GM23338 (cell line): ENCODE results near the gene DGAT2. TPM values are rescaled to one million over a fixed set of nuclear protein-coding genes. Genes with fewer than 3 reads are reported as not detected.

ENCODE experiments used
- ATAC-seq: fragments of 200-7000 bp; cut with Tn5 transposase; 3 replicates; pipeline ENCODE4 v1.9.1; 2020
- DNase-seq: peaks from one replicate; pipeline ENCODE4 v3.0.0-alpha.2; 2015; ENCODE audit warnings: low spot score
- H2AFZ ChIP-seq: fragments of 200-600 bp; sonication (generic); 2 replicates; pipeline ENCODE4 v1.8.0; 2016; ENCODE audit warnings: antibody characterized with exemption, mild to moderate bottlenecking, moderate library complexity
- H3F3A ChIP-seq: fragments of 200-600 bp; sonication (generic); replicated peaks from 2 replicates; pipeline ENCODE4 v1.8.0; 2017; ENCODE audit warnings: antibody characterized with exemption, mixed run types, low read depth
- H3K27ac ChIP-seq: fragments of 200-600 bp; sonication (generic); 2 replicates; pipeline ENCODE4 v1.6.1; 2016; ENCODE audit warnings: low read depth
- H3K27me3 ChIP-seq: fragments of 200-600 bp; sonication (generic); 2 replicates; pipeline ENCODE4 v1.8.0; 2016; ENCODE audit warnings: mild to moderate bottlenecking, mixed run types, moderate library complexity; ENCODE audit not compliant: insufficient read depth
- H3K36me3 ChIP-seq: fragments of 200-600 bp; sonication (generic); 2 replicates; pipeline ENCODE4 v1.8.0; 2016; ENCODE audit warnings: mild to moderate bottlenecking; ENCODE audit not compliant: insufficient read depth
- H3K4me1 ChIP-seq: fragments of 200-600 bp; sonication (generic); 2 replicates; pipeline ENCODE4 v1.8.0; 2016; ENCODE audit warnings: mild to moderate bottlenecking, moderate library complexity; ENCODE audit not compliant: insufficient read depth
- H3K4me2 ChIP-seq: fragments of 200-600 bp; sonication (generic); 2 replicates; pipeline ENCODE4 v1.7.1; 2017; ENCODE audit warnings: mixed run types
- H3K4me3 ChIP-seq: fragments of 200-600 bp; sonication (generic); 2 replicates; pipeline ENCODE4 v1.6.1; 2016; ENCODE audit warnings: mixed run types
- H3K79me2 ChIP-seq: fragments of 200-600 bp; sonication (generic); replicated peaks from 2 replicates; pipeline ENCODE4 v1.8.0; 2017; ENCODE audit warnings: mild to moderate bottlenecking; ENCODE audit not compliant: insufficient read depth
- H3K9me2 ChIP-seq: fragments of 200-600 bp; sonication (generic); 2 replicates; pipeline ENCODE4 v1.8.0; 2017; ENCODE audit not compliant: insufficient read depth
- H4K20me1 ChIP-seq: fragments of 200-600 bp; sonication (generic); replicated peaks from 2 replicates; pipeline ENCODE4 v1.8.0; 2017; ENCODE audit warnings: mild to moderate bottlenecking; ENCODE audit not compliant: insufficient read depth
- H3K27ac Mint-ChIP-seq: 2 replicates; pipeline ENCODE4 v1.8.0; 2020; ENCODE audit warnings: inconsistent platforms, mild to moderate bottlenecking, moderate library complexity, mixed read lengths
- H3K27me3 Mint-ChIP-seq: 3 replicates; pipeline ENCODE4 v1.8.0; 2022; ENCODE audit warnings: low read depth, mild to moderate bottlenecking, moderate library complexity, mixed read lengths, inconsistent platforms; ENCODE audit not compliant: insufficient read depth, poor library complexity
- H3K36me3 Mint-ChIP-seq: 3 replicates; pipeline ENCODE4 v1.8.0; 2021; ENCODE audit warnings: low read depth, mild to moderate bottlenecking, inconsistent platforms, moderate library complexity, mixed read lengths
- H3K4me1 Mint-ChIP-seq: 3 replicates; pipeline ENCODE4 v1.8.0; 2020; ENCODE audit warnings: mild to moderate bottlenecking, inconsistent platforms, mixed read lengths
- H3K4me3 Mint-ChIP-seq: 3 replicates; pipeline ENCODE4 v1.8.0; 2021; ENCODE audit warnings: moderate library complexity, mild to moderate bottlenecking, inconsistent platforms, mixed read lengths
- H3K9me3 Mint-ChIP-seq: 3 replicates; pipeline ENCODE4 v1.8.0; 2020; ENCODE audit warnings: moderate library complexity, mild to moderate bottlenecking, inconsistent platforms, mixed read lengths
- CREB1 ChIP-seq: fragments of 250-450 bp; sonication (Bioruptor Pico); IDR thresholded peaks from 2 replicates; pipeline ENCODE4 v1.5.0; 2020; ENCODE audit warnings: low read depth, mild to moderate bottlenecking, moderate library complexity
- CTCF ChIP-seq, 2 experiments: fragments of 200-600 bp in 1 of 2; sonication (generic) in 1 of 2; conservative IDR thresholded peaks; 2 replicates each; pipeline versions ENCODE4 v1.5.1 to v1.6.1; 2016 to 2017; ENCODE audit warnings: antibody characterized with exemption in 2 of 2, low read depth in 2 of 2, mild to moderate bottlenecking in 2 of 2, moderate library complexity in 1 of 2
- ETS1 ChIP-seq: IDR thresholded peaks from 2 replicates; pipeline ENCODE4 v1.6.1; 2016; ENCODE audit warnings: antibody characterized with exemption
- EZH2 ChIP-seq: fragments of 200-600 bp; sonication (generic); IDR thresholded peaks from one replicate; pipeline ENCODE4 v1.8.0; 2017; ENCODE audit warnings: antibody characterized with exemption, mild to moderate bottlenecking, low read depth; ENCODE audit not compliant: unreplicated experiment
- EZH2phosphoT487 ChIP-seq: fragments of 200-600 bp; sonication (generic); IDR thresholded peaks from one replicate; pipeline ENCODE4 v1.8.1; 2018; ENCODE audit warnings: antibody characterized with exemption; ENCODE audit not compliant: unreplicated experiment
- JUNB ChIP-seq: IDR thresholded peaks from one replicate; pipeline ENCODE4 v1.6.1; 2016; ENCODE audit warnings: antibody characterized with exemption; ENCODE audit not compliant: unreplicated experiment
- NANOG ChIP-seq: IDR thresholded peaks from 2 replicates; pipeline ENCODE4 v1.6.1; 2016; ENCODE audit warnings: antibody characterized with exemption, borderline replicate concordance
- POLR2AphosphoS5 ChIP-seq: IDR thresholded peaks from 2 replicates; pipeline ENCODE4 v1.6.1; 2016; ENCODE audit warnings: antibody characterized with exemption, low read depth
- REST ChIP-seq: IDR thresholded peaks from one replicate; pipeline ENCODE4 v1.6.1; 2018; ENCODE audit warnings: antibody characterized with exemption; ENCODE audit not compliant: unreplicated experiment
- STAT1 ChIP-seq: IDR thresholded peaks from one replicate; pipeline ENCODE4 v1.6.1; 2016; ENCODE audit warnings: antibody characterized with exemption; ENCODE audit not compliant: unreplicated experiment
- ZNF114 ChIP-seq: fragments of 250-450 bp; sonication (Bioruptor Pico); IDR thresholded peaks from 2 replicates; pipeline ENCODE4 v1.5.0; 2020; ENCODE audit warnings: mild to moderate bottlenecking, moderate library complexity
- ZNF331 ChIP-seq: fragments of 250-450 bp; sonication (Bioruptor Pico); IDR thresholded peaks from 2 replicates; pipeline ENCODE4 v1.5.0; 2020; ENCODE audit warnings: low read depth, mild to moderate bottlenecking, moderate library complexity
- ZNF462 ChIP-seq: fragments of 250-450 bp; sonication (Bioruptor Pico); IDR thresholded peaks from 2 replicates; pipeline ENCODE4 v1.5.0; 2020; ENCODE audit warnings: mild to moderate bottlenecking, moderate library complexity
- polyA plus RNA-seq: library from polyadenylated mRNA; unstranded; fragments of >200 nt; fragmentation: Nextera tagmentation; extraction: Ambion mirVana; gene quantifications from 2 replicates; pipeline ENCODE4 v1.2.1, GENCODE V29; 2016
- total RNA-seq: library from RNA; depleted of rRNA; stranded (reverse); fragments of >200 nt; shearing (Covaris generic); gene quantifications from 2 replicates; pipeline ENCODE4 v1.2.3, GENCODE V29; 2014

The DGAT2 gene
- total and polyA plus RNA-seq, 2 experiments from 2014 or later = 1.9 to 2.6 TPM

- H4K20me1 ChIP-seq = 0 out of 2 replicates have a peak, but pooled peaks cover 2% of the 10 kb centered on the region
- no peaks in the 10 kb centered on the region for H3K9me2 ChIP-seq
- H3K27ac Mint-ChIP-seq = no peak overlapping the region
- no peak overlapping the region for H3K4me3 Mint-ChIP-seq
- H3K4me1 Mint-ChIP-seq = no peaks in the 10 kb centered on the region
- H3K36me3 ChIP-seq = no peaks in the 10 kb centered on the region
- TF ChIP-seq JUNB (no peak), CREB1 (CRISPR knock-in tag) (no peak), REST (no peak), EZH2phosphoT487 (no peak), ETS1 (no peak), ZNF114 (CRISPR knock-in tag) (no peak), CTCF (conservative IDR thresholded peaks at IDR 0.05; ENCODE audit: low read depth in 2 of 2) (no peak), NANOG (no peak), STAT1 (no peak), POLR2AphosphoS5 (no peak), EZH2 (no peak), ZNF462 (CRISPR knock-in tag) (no peak), ZNF331 (no peak)
- no peak overlapping the region for H3K4me3 ChIP-seq
- no peaks in the 10 kb centered on the region for H3F3A ChIP-seq
- no peak overlapping the region for H3K27ac ChIP-seq
- ATAC-seq = no peak
- no peaks in the 10 kb centered on the region for H3K4me1 ChIP-seq
- peaks cover 3% of the 10 kb centered on the region; the same call in 1 of the 3 replicates for H3K36me3 Mint-ChIP-seq
- H3K27me3 Mint-ChIP-seq = no peaks in the 10 kb centered on the region
- no peaks in the 10 kb centered on the region for H3K27me3 ChIP-seq
- H3K4me2 ChIP-seq = no peak overlapping the region
- peaks cover 16% of the 10 kb centered on the region for H3K79me2 ChIP-seq
- H3K9me3 Mint-ChIP-seq = no peaks in the 10 kb centered on the region; the same call in 2 of the 3 replicates
- DNase-seq = no peak
- no peak overlapping the region for H2AFZ ChIP-seq
Measured at GRCh38 chr11:75850787-75851186, 82.2 kb downstream of the DGAT2 start.
